Fibroblast of lung (primary cell): ENCODE measurements around the gene TMEM170A. TPM values are rescaled to one million over a fixed set of nuclear protein-coding genes. Genes with fewer than 3 reads are reported as not detected.

Experiments
- DNase-seq, 2 donors: peaks; one replicate each; pipeline versions ENCODE4 v3.0.0 to v3.0.0-alpha.2; 2010; ENCODE audit warnings: low read depth in 2 of 2
- H2AFZ ChIP-seq: 2 replicates; pipeline ENCODE4 v1.5.1; 2012; ENCODE audit warnings: low read length, control low read depth, inconsistent platforms
- H3K27ac ChIP-seq: 2 replicates; pipeline ENCODE4 v1.5.1; 2011; ENCODE audit warnings: low read length, control low read depth; ENCODE audit not compliant: insufficient read depth
- H3K27me3 ChIP-seq: 2 replicates; pipeline ENCODE4 v1.5.1; 2011; ENCODE audit warnings: mild to moderate bottlenecking, low read length; ENCODE audit not compliant: control insufficient read depth, insufficient read depth
- H3K36me3 ChIP-seq: 2 replicates; pipeline ENCODE4 v1.5.1; 2011; ENCODE audit warnings: low read length; ENCODE audit not compliant: control insufficient read depth, insufficient read depth
- H3K4me1 ChIP-seq: 2 replicates; pipeline ENCODE4 v1.5.1; 2011; ENCODE audit warnings: low read length; ENCODE audit not compliant: control insufficient read depth, insufficient read depth; ENCODE audit errors: extremely low read depth
- H3K4me2 ChIP-seq: 2 replicates; pipeline ENCODE4 v1.5.1; 2011; ENCODE audit warnings: low read length, control low read depth; ENCODE audit not compliant: insufficient read depth; ENCODE audit errors: extremely low read depth
- H3K4me3 ChIP-seq, 4 experiments: fragments of 200-600 bp in 1 of 4; sonication (generic) in 1 of 4; replicated peaks in 1 of 4; 2 replicates each; pipeline ENCODE4 v1.5.1; 2011 to 2016; ENCODE audit warnings: low read length in 4 of 4, low read depth in 3 of 4, mild to moderate bottlenecking in 3 of 4, control low read depth in 2 of 4, inconsistent platforms in 1 of 4, mixed read lengths in 1 of 4; ENCODE audit not compliant: insufficient read depth in 1 of 4; ENCODE audit errors: control extremely low read depth in 1 of 4
- H3K79me2 ChIP-seq: 2 replicates; pipeline ENCODE4 v1.5.1; 2012; ENCODE audit warnings: mild to moderate bottlenecking, low read length, inconsistent platforms; ENCODE audit not compliant: control insufficient read depth, insufficient read depth
- H3K9ac ChIP-seq: 2 replicates; pipeline ENCODE4 v1.5.1; 2011; ENCODE audit warnings: mild to moderate bottlenecking, low read length, control low read depth; ENCODE audit not compliant: insufficient read depth
- H3K9me3 ChIP-seq: 2 replicates; pipeline ENCODE4 v1.5.1; 2012; ENCODE audit warnings: low read depth, low read length; ENCODE audit not compliant: control insufficient read depth, insufficient read depth
- H4K20me1 ChIP-seq: 2 replicates; pipeline ENCODE4 v1.5.1; 2011; ENCODE audit warnings: low read length; ENCODE audit not compliant: control insufficient read depth, insufficient read depth; ENCODE audit errors: extremely low read depth
- CTCF ChIP-seq, 2 donors: IDR thresholded peaks in 1 of 2; conservative IDR thresholded peaks in 1 of 2; 1 replicate in 1 of 2; 2 replicates in 1 of 2; pipeline ENCODE4 v1.5.1; 2011 to 2012; ENCODE audit warnings: low read length in 2 of 2, control low read depth in 1 of 2, inconsistent platforms in 1 of 2, low read depth in 1 of 2, mild to moderate bottlenecking in 1 of 2
- EZH2 ChIP-seq: IDR thresholded peaks from 2 replicates; pipeline ENCODE4 v1.5.1; 2012; ENCODE audit warnings: low read length, control low read depth, mild to moderate bottlenecking; ENCODE audit errors: missing control alignments
- polyA plus RNA-seq, 2 donors: library from polyadenylated mRNA; depleted of rRNA in 1 of 2; stranded (reverse) in 1 of 2; unstranded in 1 of 2; fragments of >200 nt; gene quantifications; 2 replicates each; pipeline ENCODE4 v1.2.1, GENCODE V29; 2011 to 2012; ENCODE audit warnings: missing spikeins in 1 of 2
- total RNA-seq: library from RNA; depleted of rRNA; stranded (reverse); fragments of >200 nt; gene quantifications from 2 replicates; pipeline ENCODE4 v1.2.1, GENCODE V29; 2014

Gene TMEM170A
- total and polyA plus RNA-seq, 2 donors (not counting 1 experiment from before 2014, with no cell fraction given) = 12.3 to 14.5 TPM

GRCh38 chr16:75455677-75456076 lies 8.8 kb downstream of the TMEM170A start:
- no peak for TF ChIP-seq CTCF (conservative IDR thresholded peaks at IDR 0.05 in 1 of 2, IDR thresholded peaks at IDR 0.05 in 1 of 2; ENCODE audit: low read depth in 1 of 2, low read length in 2 of 2)
- no peak for TF ChIP-seq EZH2
- Histone ChIP-seq H3K79me2 (peaks cover 30% of the 10 kb centered on the region), H3K4me2 (no peak overlapping the region), H3K9ac (no peak overlapping the region), H3K27ac (no peak overlapping the region), H3K27me3 (no peaks in the 10 kb centered on the region), H3K4me3 (no peak overlapping the region), H3K4me1 (no peaks in the 10 kb centered on the region), H2AFZ (no peak overlapping the region), H3K36me3 (no peaks in the 10 kb centered on the region), H3K9me3 (no peaks in the 10 kb centered on the region), H4K20me1 (no peaks in the 10 kb centered on the region)
- DNase-seq = no peak

DNA sequence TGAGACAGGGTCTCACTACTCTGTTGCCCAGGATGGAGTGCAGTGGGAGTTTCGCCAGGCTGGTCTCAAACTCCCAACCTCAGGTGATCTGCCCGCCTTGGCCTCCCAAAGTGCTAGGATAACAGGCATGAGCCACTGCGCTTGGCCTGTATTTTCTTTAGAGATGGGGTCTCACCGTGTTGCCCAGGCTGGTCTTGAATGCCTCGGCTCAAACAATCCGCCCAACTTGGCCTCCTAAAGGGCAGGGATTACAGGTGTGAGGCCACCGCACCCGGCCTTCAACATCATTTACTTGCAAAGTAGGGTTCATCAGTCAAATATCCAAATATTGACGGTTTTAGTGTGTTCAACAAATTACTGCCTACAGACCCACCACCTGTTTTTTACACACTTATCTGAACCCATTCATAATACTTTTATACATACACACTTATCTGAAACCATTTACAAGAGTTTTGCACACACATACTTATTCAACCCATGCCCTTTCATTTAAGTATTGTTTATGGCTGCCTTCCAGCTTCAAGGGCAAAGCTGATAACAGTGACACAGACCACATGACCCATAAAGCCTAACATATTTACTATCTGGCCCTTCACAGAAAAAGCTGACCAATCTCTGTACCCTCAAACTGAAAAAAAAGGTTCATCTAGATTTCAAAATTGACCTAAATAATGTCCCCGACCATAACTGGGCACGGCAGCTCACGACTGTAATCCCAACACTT lies 11.9 kb downstream of the TMEM170A start:
- Histone ChIP-seq H3K36me3 (no peaks in the 10 kb centered on the region), H3K9ac (no peak overlapping the region), H3K27me3 (no peaks in the 10 kb centered on the region), H3K4me2 (no peak overlapping the region), H3K79me2 (peaks cover 15% of the 10 kb centered on the region), H3K4me1 (no peaks in the 10 kb centered on the region), H2AFZ (no peak overlapping the region), H3K9me3 (no peaks in the 10 kb centered on the region), H3K27ac (no peak overlapping the region), H3K4me3 (no peak overlapping the region), H4K20me1 (no peaks in the 10 kb centered on the region)
- DNase-seq = no peak
- TF ChIP-seq CTCF (conservative IDR thresholded peaks at IDR 0.05 in 1 of 2, IDR thresholded peaks at IDR 0.05 in 1 of 2; ENCODE audit: low read depth in 1 of 2, low read length in 2 of 2) (no peak), EZH2 (no peak)

GRCh38 chr16:75446416-75446815 lies 18.1 kb downstream of the TMEM170A start:
- no peaks in the 10 kb centered on the region for H4K20me1 ChIP-seq
- H3K79me2 ChIP-seq = no peaks in the 10 kb centered on the region
- no peak overlapping the region for H2AFZ ChIP-seq
- TF ChIP-seq CTCF (conservative IDR thresholded peaks at IDR 0.05 in 1 of 2, IDR thresholded peaks at IDR 0.05 in 1 of 2; ENCODE audit: low read depth in 1 of 2, low read length in 2 of 2) (no peak), EZH2 (no peak)
- H3K27me3 ChIP-seq = no peaks in the 10 kb centered on the region
- H3K36me3 ChIP-seq = no peaks in the 10 kb centered on the region
- no peaks in the 10 kb centered on the region for H3K4me1 ChIP-seq
- no peak overlapping the region for H3K9ac ChIP-seq
- no peak overlapping the region for H3K4me3 ChIP-seq
- H3K9me3 ChIP-seq = no peaks in the 10 kb centered on the region
- H3K4me2 ChIP-seq = no peak overlapping the region
- no peak for DNase-seq
- no peak overlapping the region for H3K27ac ChIP-seq
